NCI-H1105 treated with DMSO at 0.1 percent for 48 hours (cell line): Measurements from ENCODE around the gene HTRA1.

Experiments used
- DNase-seq: peaks from one replicate; lab custom pipeline; 2025; lab: John Stamatoyannopoulos, UW

The HTRA1 gene

DNA sequence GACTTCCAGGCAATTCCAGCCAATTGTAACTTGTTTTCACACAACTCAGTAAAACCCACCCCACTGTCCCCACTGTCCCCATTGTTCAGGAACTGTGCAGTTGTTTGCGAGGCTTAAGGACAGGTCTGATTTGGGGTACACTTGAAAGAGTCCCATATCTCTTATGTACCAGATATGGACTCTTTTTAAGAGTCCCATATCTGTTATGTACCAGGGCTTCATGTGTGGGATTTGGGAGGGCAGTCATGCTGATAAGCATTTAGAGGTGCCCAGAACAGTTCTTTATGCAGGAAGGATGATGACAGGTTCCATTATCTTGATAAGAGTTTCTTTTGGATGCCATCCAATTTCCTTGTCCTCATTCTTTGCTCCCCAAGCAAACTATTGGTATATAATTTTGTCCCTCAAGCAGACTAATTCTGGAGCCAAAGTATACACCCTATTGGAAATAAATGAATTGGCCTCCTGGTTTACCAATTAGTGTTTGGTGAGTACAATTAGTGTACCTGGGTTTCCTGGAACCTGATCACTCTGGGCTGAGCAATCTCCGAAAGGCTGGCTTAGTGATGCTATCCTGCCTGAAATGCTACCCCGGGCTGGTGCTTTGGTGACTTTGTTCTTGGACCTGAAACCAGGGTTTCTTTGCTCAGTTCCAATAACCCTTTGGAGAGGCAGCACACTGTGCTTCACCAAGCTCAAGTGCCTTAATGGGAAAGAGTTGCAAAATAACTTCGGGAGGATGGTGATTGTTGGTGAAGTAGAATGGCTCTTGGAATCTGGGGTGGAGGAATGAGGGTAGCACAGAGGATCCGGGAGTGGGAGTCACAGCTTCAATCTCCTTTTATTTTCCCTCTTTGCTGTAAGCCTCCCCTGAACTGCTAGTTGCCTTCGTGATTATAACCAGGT, 93.0 kb downstream of the HTRA1 start:
- DNase-seq: no peak

GRCh38 chr10:122555442-122555841, 94.1 kb downstream of the HTRA1 start:
- no peak for DNase-seq

- DNase-seq: no peak
Observed at GRCh38 chr10:122557516-122557915, 96.2 kb downstream of the HTRA1 start.

- DNase-seq: no peak
Observed at GRCh38 chr10:122558452-122558851, 97.1 kb downstream of the HTRA1 start.

DNA sequence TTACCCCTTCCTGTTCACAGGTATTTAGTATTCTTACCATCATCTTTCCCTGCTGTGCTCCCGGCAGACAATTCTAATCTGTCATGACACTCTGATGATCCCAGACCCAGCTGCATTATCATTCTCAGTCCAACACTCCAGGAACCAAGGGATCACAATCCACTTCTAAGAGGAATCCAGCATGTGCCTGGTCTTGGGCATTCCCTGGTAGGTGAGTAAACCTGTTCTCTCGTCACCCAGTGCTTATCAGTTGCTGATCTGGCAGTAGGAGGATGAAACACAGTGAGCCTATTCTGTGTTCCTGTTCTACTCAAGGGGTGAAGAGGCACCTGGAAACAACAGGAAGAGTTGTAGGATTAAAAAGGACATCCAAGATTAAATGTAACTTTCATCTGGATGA, 97.9 kb downstream of the HTRA1 start:
- DNase-seq: no peak

DNA sequence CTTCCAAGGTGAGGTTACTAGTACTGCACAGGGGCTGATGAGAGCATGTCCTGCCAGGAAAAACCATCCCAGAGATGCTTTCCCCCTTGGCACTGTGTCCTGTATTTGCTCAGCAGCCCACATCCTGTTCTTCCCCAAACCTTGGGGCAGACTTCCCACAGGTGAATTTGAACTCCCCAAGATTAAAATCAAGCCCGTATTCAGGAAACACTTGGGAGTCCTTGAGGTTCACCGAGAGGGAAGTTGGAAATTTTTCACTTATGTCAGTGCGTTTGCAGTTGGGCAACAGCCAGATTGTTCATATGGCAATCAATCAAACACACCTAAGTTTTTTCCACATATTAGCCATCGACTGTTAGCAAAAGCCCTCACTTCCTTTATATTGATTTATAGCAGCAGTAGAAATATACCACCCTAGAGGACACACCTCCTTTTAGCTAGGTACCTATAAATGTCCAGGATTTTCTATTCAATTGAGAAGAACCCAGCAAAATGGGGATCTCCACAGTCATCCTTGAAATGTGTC, 99.0 kb downstream of the HTRA1 start, which contains the start of gene DMBT1:
DMBT1 (plus strand) TSS at position 476 of the 526 bp plus-strand sequence; CDS start at position 493, 17 bp downstream.
- DNase-seq: no peak

DNA sequence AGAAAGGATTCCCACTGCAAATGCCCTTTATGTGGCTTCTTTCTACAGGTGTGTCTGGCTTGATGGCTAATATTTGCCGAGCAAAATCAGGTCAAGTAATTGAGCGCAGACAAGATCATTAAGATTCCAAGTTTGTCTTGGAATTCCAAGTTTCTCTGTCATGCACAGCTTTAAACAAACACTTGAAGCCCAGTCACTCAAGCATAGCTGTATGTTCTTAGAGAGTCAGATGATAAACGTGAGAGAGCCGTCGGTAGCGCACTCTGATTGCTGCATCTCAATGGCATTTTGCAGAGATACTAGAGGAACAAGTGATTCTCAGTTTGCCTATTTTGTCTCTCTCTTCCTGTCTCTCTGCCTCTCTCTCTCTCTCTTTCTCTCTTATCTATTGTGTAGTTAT, 99.9 kb downstream of the HTRA1 start:
- no peak for DNase-seq

DNA sequence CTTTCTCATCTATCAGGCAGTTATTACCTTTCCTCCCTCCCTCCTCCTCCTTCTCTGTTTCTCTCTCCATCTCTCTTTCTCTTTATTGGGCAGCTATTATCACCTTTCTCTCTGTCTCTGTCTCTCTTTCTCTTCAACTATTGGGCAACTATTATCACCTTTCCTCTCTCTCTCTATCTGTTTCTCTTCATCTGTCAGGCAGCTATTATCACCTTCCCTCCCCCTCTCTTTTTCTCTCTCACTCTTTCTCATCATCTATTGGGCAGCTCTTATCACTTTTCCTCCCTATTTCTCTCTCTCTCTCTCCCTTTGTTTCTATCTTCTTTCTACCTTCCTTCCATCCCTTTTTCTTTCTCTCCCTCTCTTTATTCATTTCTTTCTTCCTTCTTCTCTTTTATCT, 100.4 kb downstream of the HTRA1 start:
- DNase-seq: no peak
